ENCODE results near the gene SLC7A5.

Gene SLC7A5

DNA sequence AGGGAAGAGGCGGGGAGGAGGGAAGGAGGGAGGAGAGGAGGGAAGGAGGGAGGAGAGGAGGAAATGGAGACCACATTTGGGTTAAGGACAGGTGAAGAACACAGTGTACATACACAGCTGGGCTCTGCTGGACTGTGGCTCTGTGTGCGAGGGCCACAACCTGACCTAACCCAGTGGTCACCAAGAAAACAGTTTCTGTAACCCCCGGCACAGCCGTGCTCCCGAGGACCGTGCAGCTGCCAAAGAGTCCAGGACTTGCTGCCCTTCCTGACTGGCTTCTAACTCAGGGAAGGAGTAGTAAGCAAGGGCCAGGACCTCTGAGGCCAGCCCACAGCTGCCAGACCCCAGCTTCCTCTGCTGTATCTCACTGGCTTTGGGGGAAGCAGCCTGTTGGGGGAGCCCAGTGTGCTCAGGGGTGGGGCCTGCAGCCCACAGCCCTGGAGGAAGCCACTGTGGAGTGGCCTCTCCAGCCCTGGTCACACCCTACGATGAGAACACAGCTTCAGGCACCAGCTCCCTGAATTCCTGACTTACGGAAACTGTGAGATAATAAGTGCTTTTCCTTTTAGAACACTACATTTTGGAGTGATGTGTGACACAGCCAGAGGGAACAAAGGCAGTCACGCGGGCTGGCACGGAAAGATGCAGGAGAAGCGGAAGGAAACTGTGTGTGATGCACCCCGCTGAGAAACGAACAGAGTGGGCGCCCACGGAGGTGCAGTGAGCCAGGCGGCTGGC, 32.3 kb downstream of the SLC7A5 start:
- no peak for FAIRE-seq
- DNase-seq (ENCODE audit: insufficient read length, low spot score): no peak
- TF ChIP-seq, protein P1, sequence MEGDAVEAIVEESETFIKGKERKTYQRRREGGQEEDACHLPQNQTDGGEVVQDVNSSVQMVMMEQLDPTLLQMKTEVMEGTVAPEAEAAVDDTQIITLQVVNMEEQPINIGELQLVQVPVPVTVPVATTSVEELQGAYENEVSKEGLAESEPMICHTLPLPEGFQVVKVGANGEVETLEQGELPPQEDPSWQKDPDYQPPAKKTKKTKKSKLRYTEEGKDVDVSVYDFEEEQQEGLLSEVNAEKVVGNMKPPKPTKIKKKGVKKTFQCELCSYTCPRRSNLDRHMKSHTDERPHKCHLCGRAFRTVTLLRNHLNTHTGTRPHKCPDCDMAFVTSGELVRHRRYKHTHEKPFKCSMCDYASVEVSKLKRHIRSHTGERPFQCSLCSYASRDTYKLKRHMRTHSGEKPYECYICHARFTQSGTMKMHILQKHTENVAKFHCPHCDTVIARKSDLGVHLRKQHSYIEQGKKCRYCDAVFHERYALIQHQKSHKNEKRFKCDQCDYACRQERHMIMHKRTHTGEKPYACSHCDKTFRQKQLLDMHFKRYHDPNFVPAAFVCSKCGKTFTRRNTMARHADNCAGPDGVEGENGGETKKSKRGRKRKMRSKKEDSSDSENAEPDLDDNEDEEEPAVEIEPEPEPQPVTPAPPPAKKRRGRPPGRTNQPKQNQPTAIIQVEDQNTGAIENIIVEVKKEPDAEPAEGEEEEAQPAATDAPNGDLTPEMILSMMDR (IDR thresholded peaks at IDR 0.05; ENCODE audit: insufficient read depth, missing control alignments): no peak

DNA sequence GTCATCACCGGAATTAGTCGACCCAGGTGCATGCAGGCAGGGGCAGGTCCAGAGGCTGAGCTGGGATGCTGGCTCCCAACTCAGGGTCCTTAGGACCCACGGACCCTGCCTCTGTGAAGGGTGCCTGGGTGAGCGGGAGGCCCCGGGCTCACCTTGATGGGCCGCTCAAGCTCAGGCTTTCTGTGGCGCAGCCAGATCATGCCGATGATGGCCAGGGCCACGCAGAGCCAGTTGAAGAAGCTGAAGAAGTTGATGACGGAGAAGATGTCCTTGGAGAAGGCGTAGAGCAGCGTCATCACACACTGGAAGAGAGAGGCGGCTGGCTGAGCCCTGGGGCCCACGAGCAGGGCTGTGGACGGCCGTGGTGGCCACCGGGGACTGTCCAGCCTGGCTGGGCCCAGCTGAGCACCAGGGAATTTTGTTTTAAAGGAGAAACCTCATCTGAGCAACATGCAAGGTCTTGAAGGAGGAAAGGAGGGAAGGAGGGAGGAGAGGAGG, 32.9 kb downstream of the SLC7A5 start:
- TF ChIP-seq, protein P1 (IDR thresholded peaks at IDR 0.05; ENCODE audit: insufficient read depth, missing control alignments): no peak
- no peak for DNase-seq (ENCODE audit: insufficient read length, low spot score)
- FAIRE-seq: no peak

DNA sequence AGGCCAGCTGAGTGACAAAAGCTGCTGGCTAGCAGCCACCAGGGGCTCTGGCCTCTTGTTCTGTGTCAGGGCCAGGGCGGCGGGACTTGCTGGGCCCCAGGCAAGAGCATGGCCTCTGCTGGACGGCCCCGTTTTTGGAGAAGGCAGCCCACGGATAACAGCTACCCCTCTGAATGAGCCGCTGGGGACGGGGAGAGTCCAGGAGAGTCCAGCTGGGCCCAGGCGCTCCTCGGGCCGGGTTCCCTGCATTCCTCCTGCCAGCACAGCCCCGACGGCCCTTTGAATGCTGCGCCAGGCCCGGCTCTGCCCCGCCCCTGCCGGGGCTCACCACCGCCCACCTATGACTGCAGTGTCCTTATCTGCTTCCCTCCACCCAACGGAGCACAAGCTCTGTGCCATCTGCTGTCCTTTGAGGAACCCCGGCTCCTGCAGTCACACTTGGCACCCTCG, 33.4 kb downstream of the SLC7A5 start:
- no peak for DNase-seq (ENCODE audit: insufficient read length, low spot score)
- TF ChIP-seq, protein P1 (IDR thresholded peaks at IDR 0.05; ENCODE audit: insufficient read depth, missing control alignments): no peak
- no peak for FAIRE-seq

DNA sequence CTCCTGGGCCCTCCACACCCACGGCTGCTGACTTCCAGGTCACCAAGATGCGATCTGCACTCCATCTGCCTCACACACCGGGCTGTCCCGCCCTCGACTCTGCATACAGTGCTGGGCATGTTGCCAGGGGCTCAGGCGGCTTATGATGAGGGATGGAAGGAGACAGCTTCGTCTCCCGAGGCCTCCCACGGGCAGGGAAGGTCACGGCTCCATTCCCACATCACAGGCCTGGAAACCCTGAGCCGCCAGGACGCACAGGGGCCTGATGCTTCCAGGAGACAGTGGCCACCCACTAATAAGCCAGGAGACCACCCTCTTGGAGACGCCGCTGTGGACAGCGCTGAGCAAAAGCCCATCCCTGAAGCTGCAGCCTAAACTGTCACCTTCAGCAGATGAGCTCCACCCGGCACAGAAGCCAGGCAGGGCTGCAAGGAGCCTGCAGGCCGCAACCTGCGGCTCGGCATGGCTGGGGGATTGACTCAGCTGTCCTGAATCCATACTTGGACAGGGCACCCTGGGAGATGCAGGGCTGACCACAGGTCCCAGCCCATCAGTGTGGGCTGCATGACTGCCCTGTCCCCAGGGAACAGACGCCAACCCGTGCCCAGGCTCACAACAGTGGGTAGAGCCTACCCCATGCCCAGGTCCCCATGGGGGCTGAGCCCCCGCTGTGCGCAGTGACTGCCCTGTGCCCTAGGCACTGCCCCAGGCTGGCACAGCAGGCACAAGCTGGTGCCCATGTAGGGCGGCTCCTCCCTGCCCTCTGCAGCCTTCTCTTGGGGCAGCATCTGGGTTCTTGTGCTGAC, 34.4 kb downstream of the SLC7A5 start:
- TF ChIP-seq, protein P1 (IDR thresholded peaks at IDR 0.05; ENCODE audit: insufficient read depth, missing control alignments): no peak
- DNase-seq (ENCODE audit: insufficient read length, low spot score): no peak
- no peak for FAIRE-seq

DNA sequence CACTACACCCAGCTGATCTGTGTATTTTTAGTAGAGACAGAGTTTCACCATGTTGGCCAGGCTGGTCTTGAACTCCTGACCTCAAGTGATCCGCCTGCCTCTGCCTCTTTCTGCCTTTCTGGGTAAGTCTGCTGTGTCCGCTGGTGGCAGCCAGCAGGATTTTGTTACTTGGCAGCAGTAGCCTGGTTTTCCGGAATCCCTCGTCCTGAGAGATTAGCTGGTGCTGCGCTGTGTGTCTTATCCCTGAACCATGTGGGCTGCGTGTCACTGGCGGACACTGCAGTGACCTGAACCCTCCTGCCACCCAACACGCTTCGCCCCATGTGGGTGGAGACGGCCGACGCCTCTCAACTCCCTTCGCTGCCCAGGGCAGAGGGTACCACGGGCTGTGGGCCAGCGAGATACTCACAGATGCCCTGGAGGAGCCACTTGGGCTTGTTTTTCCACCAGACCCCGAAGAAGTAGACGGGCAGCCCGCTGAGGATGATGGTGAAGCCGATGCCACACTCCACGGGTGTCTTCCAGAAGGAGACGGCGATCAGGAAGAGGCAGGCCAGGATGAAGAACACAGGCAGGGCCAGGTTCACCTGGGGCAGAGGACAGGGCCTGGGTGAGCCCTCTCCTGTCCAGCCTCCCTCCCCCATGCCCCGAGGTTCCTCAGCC, 35.2 kb downstream of the SLC7A5 start:
- TF ChIP-seq, protein P1 (IDR thresholded peaks at IDR 0.05; ENCODE audit: insufficient read depth, missing control alignments): no peak

DNA sequence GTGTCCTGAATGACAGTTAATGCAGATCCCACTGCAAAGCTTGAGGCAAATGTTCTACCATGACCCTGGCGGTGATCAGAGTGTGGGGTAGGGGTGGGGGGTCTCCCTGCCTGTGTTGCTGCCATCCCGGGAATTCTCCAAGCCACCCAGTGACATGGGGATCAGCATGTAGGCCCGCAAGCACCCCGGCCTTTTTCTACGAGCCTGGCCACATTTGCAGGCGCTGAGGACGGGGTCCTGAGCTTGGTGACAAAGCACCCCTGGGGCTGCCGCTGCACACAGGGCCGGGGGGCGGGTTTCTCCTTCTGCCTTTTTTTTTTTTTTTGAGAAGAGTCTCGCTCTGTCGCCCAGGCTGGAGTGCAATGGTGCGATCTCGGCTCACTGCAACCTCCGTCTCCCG, 35.8 kb downstream of the SLC7A5 start:
- FAIRE-seq: no peak
- no peak for DNase-seq (ENCODE audit: insufficient read length, low spot score)
- TF ChIP-seq, protein P1 (IDR thresholded peaks at IDR 0.05; ENCODE audit: insufficient read depth, missing control alignments): no peak

More for the DNA sequence above, 35.2 kb downstream of the SLC7A5 start:
- no peak for DNase-seq (ENCODE audit: insufficient read length, low spot score)
- no peak for FAIRE-seq

Measured in D721Med (cell line).